Measurements from ENCODE around the gene TCL1B. TPM values are rescaled to one million over a fixed set of nuclear protein-coding genes. Genes with fewer than 3 reads are reported as not detected.

The TCL1B gene
- polyA plus RNA-seq, 1 donor (not counting 4 experiments of a cell fraction or from before 2014, with no cell fraction given) = not detected

- Histone ChIP-seq H3K79me2 (ENCODE audit: control insufficient read depth, insufficient read depth, low read length) (no peaks in the 10 kb centered on the region), H3K4me3 (ENCODE audit: control insufficient read depth in 2 of 3, extremely low read depth in 1 of 3, insufficient read depth in 2 of 3, low read depth in 1 of 3, low read length in 3 of 3) (no peak overlapping the region), H3K4me2 (ENCODE audit: control insufficient read depth, extremely low read depth, insufficient read depth, low read depth, low read length) (no peak overlapping the region), H3K9ac (ENCODE audit: control insufficient read depth, extremely low read depth, insufficient read depth, low read length) (no peak overlapping the region), H3K9me1 (ENCODE audit: control insufficient read depth, extremely low read depth, insufficient read depth, low read length) (no peaks in the 10 kb centered on the region), H2AFZ (ENCODE audit: control insufficient read depth, low read length) (no peak overlapping the region), H3K9me3 (ENCODE audit: control insufficient read depth, low read depth, low read length) (no peaks in the 10 kb centered on the region), H3K27me3 (ENCODE audit: control insufficient read depth, extremely low read depth, insufficient read depth, low read length) (no peaks in the 10 kb centered on the region), H3K27ac (ENCODE audit: control insufficient read depth, insufficient read depth, low read length) (no peak overlapping the region), H3K4me1 (ENCODE audit: control insufficient read depth, extremely low read depth, insufficient read depth, low read length) (no peaks in the 10 kb centered on the region), H3K36me3 (ENCODE audit: control insufficient read depth in 2 of 2, extremely low read depth in 1 of 2, insufficient read depth in 2 of 2, low read length in 2 of 2) (no peaks in the 10 kb centered on the region), H4K20me1 (ENCODE audit: control insufficient read depth, extremely low read depth, insufficient read depth, low read length) (no peaks in the 10 kb centered on the region)
- DNase-seq (ENCODE audit: low read depth, low spot score) = no peak
- FAIRE-seq = no peak
- TF ChIP-seq EZH2 (IDR thresholded peaks at IDR 0.05; ENCODE audit: low read length) (no peak), CTCF (optimal IDR thresholded peaks at IDR 0.05 in 1 of 3, IDR thresholded peaks at IDR 0.05 in 1 of 3, conservative IDR thresholded peaks at IDR 0.05 in 1 of 3; ENCODE audit: extremely low read depth in 1 of 3, insufficient read depth in 2 of 3, low read length in 3 of 3) (no peak)
- dilution Hi-C loops (cut with MboI; ENCODE audit: extremely low pct_ligation_motif_present, low sequenced_read_pairs) = no loop called here
Measured at GRCh38 chr14:95739356-95739755, 53.1 kb downstream of the TCL1B start.

GRCh38 chr14:95741038-95741490, 54.8 kb downstream of the TCL1B start:
- dilution Hi-C loops (cut with MboI; ENCODE audit: extremely low pct_ligation_motif_present, low sequenced_read_pairs) = no loop called here
- H3K4me2 ChIP-seq (ENCODE audit: control insufficient read depth, extremely low read depth, insufficient read depth, low read depth, low read length) = no peak overlapping the region
- DNase-seq (ENCODE audit: low read depth, low spot score) (no peak), FAIRE-seq (no peak)
- no peaks in the 10 kb centered on the region for H3K79me2 ChIP-seq (ENCODE audit: control insufficient read depth, insufficient read depth, low read length)
- H3K9ac ChIP-seq (ENCODE audit: control insufficient read depth, extremely low read depth, insufficient read depth, low read length) = no peak overlapping the region
- H3K9me1 ChIP-seq (ENCODE audit: control insufficient read depth, extremely low read depth, insufficient read depth, low read length) = no peaks in the 10 kb centered on the region
- H3K27me3 ChIP-seq (ENCODE audit: control insufficient read depth, extremely low read depth, insufficient read depth, low read length) = no peaks in the 10 kb centered on the region
- no peaks in the 10 kb centered on the region for H3K9me3 ChIP-seq (ENCODE audit: control insufficient read depth, low read depth, low read length)
- H3K4me3 ChIP-seq (ENCODE audit: control insufficient read depth in 2 of 3, extremely low read depth in 1 of 3, insufficient read depth in 2 of 3, low read depth in 1 of 3, low read length in 3 of 3) = no peak overlapping the region
- H3K4me1 ChIP-seq (ENCODE audit: control insufficient read depth, extremely low read depth, insufficient read depth, low read length) = no peaks in the 10 kb centered on the region
- H4K20me1 ChIP-seq (ENCODE audit: control insufficient read depth, extremely low read depth, insufficient read depth, low read length) = no peaks in the 10 kb centered on the region
- H3K36me3 ChIP-seq (ENCODE audit: control insufficient read depth in 2 of 2, extremely low read depth in 1 of 2, insufficient read depth in 2 of 2, low read length in 2 of 2) = no peaks in the 10 kb centered on the region
- no peak overlapping the region for H3K27ac ChIP-seq (ENCODE audit: control insufficient read depth, insufficient read depth, low read length)
- TF ChIP-seq CTCF (optimal IDR thresholded peaks at IDR 0.05 in 1 of 3, IDR thresholded peaks at IDR 0.05 in 1 of 3, conservative IDR thresholded peaks at IDR 0.05 in 1 of 3; ENCODE audit: extremely low read depth in 1 of 3, insufficient read depth in 2 of 3, low read length in 3 of 3) = no peak
- TF ChIP-seq EZH2 (IDR thresholded peaks at IDR 0.05; ENCODE audit: low read length) = no peak
- no peak overlapping the region for H2AFZ ChIP-seq (ENCODE audit: control insufficient read depth, low read length)
